ENCODE data around the gene RREB1.
A peak's percentile ranks its signal among the peaks of the same experiment; 100 is the strongest.

The RREB1 gene

DNA sequence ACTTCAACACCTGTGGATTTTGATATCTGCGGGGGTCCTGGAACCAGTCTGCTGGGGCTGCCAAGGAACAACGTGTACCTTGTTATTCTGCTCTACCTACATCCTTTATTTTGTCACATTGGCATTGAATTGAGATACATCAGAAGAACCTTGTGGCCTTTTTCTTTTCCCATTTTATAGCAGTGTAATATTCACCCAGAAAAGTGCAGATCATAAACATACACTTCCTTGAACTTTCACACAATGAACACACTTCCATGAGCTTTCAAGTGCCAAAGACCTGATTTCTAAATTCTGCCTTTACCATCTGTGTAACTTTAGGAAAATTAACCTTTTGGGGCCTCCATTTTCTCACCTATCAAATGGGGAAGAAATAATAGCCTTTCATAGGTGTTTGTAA lies 29.9 kb upstream of the RREB1 start:
- Histone ChIP-seq H3K27me3 (replicated peaks; ENCODE audit: control insufficient read depth, insufficient read depth, low read length) (no peaks in the 10 kb centered on the region), H3K4me3 (ENCODE audit: low read length) (no peak overlapping the region), H3K36me3 (ENCODE audit: control insufficient read depth, insufficient read depth, low read length, severe bottlenecking) (no peaks in the 10 kb centered on the region), H3K9ac (ENCODE audit: low read length) (no peak overlapping the region), H3K9me3 (ENCODE audit: control insufficient read depth, low read length) (no peaks in the 10 kb centered on the region), H3K4me1 (ENCODE audit: control insufficient read depth, insufficient read depth, low read length) (peaks cover 3% of the 10 kb centered on the region)
- no peak for DNase-seq (ENCODE audit: low read depth)

DNA sequence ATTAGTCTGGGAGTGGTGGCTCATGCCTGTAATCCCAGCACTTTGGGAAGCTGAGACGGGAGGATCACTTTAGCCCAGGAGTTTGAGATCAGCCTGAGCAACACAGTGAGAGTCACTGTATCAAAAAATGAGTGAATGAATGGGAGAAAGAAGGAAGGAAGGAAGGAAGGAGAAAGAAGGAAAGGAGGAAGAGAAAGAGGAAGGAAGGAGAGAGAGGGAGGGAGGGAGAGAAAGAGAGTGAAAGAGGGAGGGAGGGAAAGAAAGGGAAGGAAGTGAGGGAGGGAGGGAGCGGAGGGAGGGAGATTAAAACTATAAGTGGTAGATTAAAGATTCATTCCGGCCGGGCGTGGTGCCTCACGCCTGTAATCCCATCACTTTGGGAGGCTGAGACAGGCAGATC lies 28.9 kb upstream of the RREB1 start:
- no peaks in the 10 kb centered on the region for H3K9me3 ChIP-seq (ENCODE audit: control insufficient read depth, low read length)
- H3K4me3 ChIP-seq (ENCODE audit: low read length) = no peak overlapping the region
- no peaks in the 10 kb centered on the region for H3K27me3 ChIP-seq (replicated peaks; ENCODE audit: control insufficient read depth, insufficient read depth, low read length)
- no peaks in the 10 kb centered on the region for H3K36me3 ChIP-seq (ENCODE audit: control insufficient read depth, insufficient read depth, low read length, severe bottlenecking)
- no peak overlapping the region for H3K9ac ChIP-seq (ENCODE audit: low read length)
- H3K4me1 ChIP-seq (ENCODE audit: control insufficient read depth, insufficient read depth, low read length) = peaks cover 3% of the 10 kb centered on the region
- DNase-seq (ENCODE audit: low read depth) = no peak

DNA sequence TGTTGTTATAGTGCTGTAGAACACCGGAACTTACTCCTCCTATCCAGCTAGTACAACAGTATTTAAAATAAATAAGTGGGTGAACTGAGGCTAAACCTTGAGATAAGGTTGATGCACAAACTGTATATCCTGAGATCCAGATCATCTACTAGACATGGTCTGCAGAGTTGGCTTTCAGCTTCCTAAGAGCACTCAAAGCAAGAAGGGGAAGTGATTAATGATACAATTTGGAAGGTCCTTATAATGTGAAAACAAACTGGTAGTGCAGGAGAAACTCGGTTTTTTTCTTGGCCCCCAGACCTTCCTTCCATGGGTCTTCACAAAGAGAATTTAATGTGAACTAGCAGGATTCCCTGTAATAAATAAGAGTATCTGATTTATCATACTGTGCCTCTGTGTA lies 27.4 kb upstream of the RREB1 start:
- Histone ChIP-seq H3K4me3 (ENCODE audit: low read length) (no peak overlapping the region), H3K9ac (ENCODE audit: low read length) (no peak overlapping the region), H3K9me3 (ENCODE audit: control insufficient read depth, low read length) (no peaks in the 10 kb centered on the region), H3K27me3 (replicated peaks; ENCODE audit: control insufficient read depth, insufficient read depth, low read length) (no peaks in the 10 kb centered on the region), H3K4me1 (ENCODE audit: control insufficient read depth, insufficient read depth, low read length) (peaks cover 3% of the 10 kb centered on the region), H3K36me3 (ENCODE audit: control insufficient read depth, insufficient read depth, low read length, severe bottlenecking) (no peaks in the 10 kb centered on the region)
- no peak for DNase-seq (ENCODE audit: low read depth)

DNA sequence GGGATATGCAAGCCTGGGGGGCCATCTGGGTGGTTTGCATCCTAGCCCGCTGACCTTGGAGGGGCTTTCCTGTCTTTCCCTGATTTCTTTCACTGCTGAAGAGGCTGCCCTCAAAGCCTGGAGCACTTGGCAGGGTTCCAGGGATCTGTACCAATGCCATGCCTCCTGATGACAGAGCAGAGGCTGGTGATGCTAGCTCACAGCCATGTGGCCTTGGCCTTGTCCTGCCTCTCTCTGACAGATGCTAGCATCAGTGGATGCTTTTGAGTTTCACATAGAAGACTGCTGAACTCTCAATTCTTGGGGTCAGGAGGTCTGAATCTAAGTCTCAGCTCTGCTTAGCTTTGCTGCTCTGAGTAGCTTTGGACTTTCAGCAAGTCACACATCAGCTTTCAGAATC lies 21.9 kb upstream of the RREB1 start:
- no peaks in the 10 kb centered on the region for H3K27me3 ChIP-seq (replicated peaks; ENCODE audit: control insufficient read depth, insufficient read depth, low read length)

DNA sequence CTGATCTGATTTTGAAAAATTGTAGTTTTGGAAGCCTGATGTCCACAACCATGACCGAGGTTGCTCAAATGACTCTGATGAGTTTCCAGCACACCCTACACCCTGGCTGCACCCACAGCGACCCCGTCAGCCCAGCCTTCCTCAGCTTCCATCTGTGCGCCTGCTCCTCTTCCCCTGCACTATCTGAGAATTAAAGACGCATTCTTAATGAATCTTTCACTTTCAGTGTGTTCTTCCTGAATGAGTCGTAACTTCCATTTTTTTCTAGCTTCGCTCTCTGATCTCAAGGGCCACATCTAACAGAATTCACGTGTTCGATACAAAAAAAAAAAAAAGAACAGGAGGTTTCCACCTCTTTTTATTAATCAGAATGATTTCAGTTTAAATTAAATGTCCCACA lies 21.3 kb upstream of the RREB1 start:
- DNase-seq (ENCODE audit: low read depth) = no peak

More for the DNA sequence above, 21.9 kb upstream of the RREB1 start:
- Histone ChIP-seq H3K36me3 (ENCODE audit: control insufficient read depth, insufficient read depth, low read length, severe bottlenecking) (no peaks in the 10 kb centered on the region), H3K9ac (ENCODE audit: low read length) (peak overlapping the region; percentile 72), H3K4me1 (ENCODE audit: control insufficient read depth, insufficient read depth, low read length) (peaks cover 17% of the 10 kb centered on the region), H3K9me3 (ENCODE audit: control insufficient read depth, low read length) (no peaks in the 10 kb centered on the region), H3K4me3 (ENCODE audit: low read length) (no peak overlapping the region)
- DNase-seq (ENCODE audit: low read depth) = no peak

DNA sequence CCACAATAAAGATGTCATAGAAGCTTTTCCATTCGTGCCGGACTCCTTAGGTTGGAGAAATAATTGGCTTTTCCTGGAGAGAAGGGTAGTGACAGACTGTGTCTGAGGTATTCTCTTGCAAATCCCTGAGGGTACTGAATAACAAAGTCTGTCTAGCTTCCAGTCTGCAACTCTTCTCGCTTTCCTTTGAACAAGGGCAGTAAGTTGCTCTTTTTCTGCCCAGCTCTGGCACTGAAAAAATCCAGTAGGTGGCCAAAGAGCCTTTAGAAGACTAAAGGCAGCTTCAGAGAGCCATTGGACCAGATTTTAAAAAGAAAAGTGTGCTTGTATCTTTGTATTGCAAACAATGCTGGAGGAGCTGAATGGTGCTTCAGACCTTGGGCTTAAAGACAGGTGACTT lies 20.7 kb upstream of the RREB1 start:
- Histone ChIP-seq H3K4me3 (ENCODE audit: low read length) (peak overlapping the region; percentile 81), H3K27me3 (replicated peaks; ENCODE audit: control insufficient read depth, insufficient read depth, low read length) (no peaks in the 10 kb centered on the region)
- no peak for DNase-seq (ENCODE audit: low read depth)

More for the DNA sequence above, 21.3 kb upstream of the RREB1 start:
- Histone ChIP-seq H3K27me3 (replicated peaks; ENCODE audit: control insufficient read depth, insufficient read depth, low read length) (no peaks in the 10 kb centered on the region), H3K9me3 (ENCODE audit: control insufficient read depth, low read length) (no peaks in the 10 kb centered on the region), H3K36me3 (ENCODE audit: control insufficient read depth, insufficient read depth, low read length, severe bottlenecking) (no peaks in the 10 kb centered on the region), H3K4me3 (ENCODE audit: low read length) (peak overlapping the region; percentile 81), H3K9ac (ENCODE audit: low read length) (peak overlapping the region; percentile 72), H3K4me1 (ENCODE audit: control insufficient read depth, insufficient read depth, low read length) (peaks cover 17% of the 10 kb centered on the region)

DNA sequence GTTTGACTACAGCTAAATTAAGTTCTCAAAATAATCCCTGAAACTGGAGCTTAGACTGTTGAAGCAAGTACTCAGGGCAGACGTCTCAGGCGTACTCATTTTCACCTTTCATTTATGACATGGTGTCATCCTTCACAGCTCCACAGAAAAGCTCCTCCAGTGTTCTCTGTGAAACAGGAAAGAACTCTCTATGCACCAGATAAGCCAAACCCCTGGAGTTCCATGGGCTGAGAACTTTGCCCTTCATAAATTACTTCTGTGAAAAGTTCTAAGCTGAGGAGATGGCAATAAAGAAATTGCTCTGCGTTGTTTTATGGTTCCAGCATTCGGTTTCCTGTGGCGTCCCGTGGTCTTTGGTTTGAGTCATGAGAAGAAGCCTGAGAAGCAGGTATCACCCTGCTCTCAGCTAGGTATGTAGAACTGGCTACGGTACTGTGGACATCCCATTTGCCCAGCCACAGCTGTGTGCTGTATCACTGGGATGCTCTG lies 20.2 kb upstream of the RREB1 start:
- peak overlapping the region; percentile 72 for H3K9ac ChIP-seq (ENCODE audit: low read length)
- no peak for DNase-seq (ENCODE audit: low read depth)
- peak overlapping the region; percentile 81 for H3K4me3 ChIP-seq (ENCODE audit: low read length)
- H3K27me3 ChIP-seq (replicated peaks; ENCODE audit: control insufficient read depth, insufficient read depth, low read length) = no peaks in the 10 kb centered on the region
- peaks cover 17% of the 10 kb centered on the region for H3K4me1 ChIP-seq (ENCODE audit: control insufficient read depth, insufficient read depth, low read length)
- H3K9me3 ChIP-seq (ENCODE audit: control insufficient read depth, low read length) = no peaks in the 10 kb centered on the region
- no peaks in the 10 kb centered on the region for H3K36me3 ChIP-seq (ENCODE audit: control insufficient read depth, insufficient read depth, low read length, severe bottlenecking)

More for the DNA sequence above, 20.7 kb upstream of the RREB1 start:
- Histone ChIP-seq H3K9ac (ENCODE audit: low read length) (peak overlapping the region; percentile 72), H3K9me3 (ENCODE audit: control insufficient read depth, low read length) (no peaks in the 10 kb centered on the region), H3K4me1 (ENCODE audit: control insufficient read depth, insufficient read depth, low read length) (peaks cover 17% of the 10 kb centered on the region), H3K36me3 (ENCODE audit: control insufficient read depth, insufficient read depth, low read length, severe bottlenecking) (no peaks in the 10 kb centered on the region)

DNA sequence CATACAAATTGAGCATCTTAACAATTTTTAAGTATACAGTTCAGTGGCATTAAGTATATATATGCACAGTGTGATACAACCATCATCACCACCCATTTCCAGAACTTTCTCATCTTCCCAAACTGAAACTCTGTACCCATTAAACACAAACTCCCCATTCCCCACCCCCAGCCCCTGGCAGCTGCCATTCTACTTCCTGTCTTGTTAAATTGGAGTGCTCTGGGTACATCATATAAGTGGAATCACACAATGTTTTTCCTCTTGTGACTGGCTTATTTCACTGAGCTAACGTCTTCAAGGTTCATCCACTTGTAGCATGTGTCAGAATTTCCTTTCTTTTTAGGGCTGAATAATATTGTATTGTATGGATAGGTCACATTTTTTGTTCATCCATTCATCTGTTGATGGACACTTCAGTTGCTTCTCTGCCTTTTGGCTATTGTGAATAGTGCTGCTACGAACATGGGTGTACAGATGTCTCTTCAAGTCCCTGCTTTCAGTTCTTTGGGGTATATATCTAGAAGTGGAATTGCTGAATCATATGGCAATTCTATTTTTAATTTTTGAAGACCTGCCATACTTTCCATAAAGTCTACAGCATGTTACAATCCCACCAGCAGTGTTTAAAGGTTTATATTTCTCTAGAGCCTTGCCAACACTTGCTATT lies 19.6 kb upstream of the RREB1 start:
- H3K27me3 ChIP-seq (replicated peaks; ENCODE audit: control insufficient read depth, insufficient read depth, low read length) = no peaks in the 10 kb centered on the region
- no peak overlapping the region for H3K4me3 ChIP-seq (ENCODE audit: low read length)
- H3K36me3 ChIP-seq (ENCODE audit: control insufficient read depth, insufficient read depth, low read length, severe bottlenecking) = no peaks in the 10 kb centered on the region
- no peak overlapping the region for H3K9ac ChIP-seq (ENCODE audit: low read length)
- no peaks in the 10 kb centered on the region for H3K9me3 ChIP-seq (ENCODE audit: control insufficient read depth, low read length)
- no peak for DNase-seq (ENCODE audit: low read depth)
- peaks cover 17% of the 10 kb centered on the region for H3K4me1 ChIP-seq (ENCODE audit: control insufficient read depth, insufficient read depth, low read length)

DNA sequence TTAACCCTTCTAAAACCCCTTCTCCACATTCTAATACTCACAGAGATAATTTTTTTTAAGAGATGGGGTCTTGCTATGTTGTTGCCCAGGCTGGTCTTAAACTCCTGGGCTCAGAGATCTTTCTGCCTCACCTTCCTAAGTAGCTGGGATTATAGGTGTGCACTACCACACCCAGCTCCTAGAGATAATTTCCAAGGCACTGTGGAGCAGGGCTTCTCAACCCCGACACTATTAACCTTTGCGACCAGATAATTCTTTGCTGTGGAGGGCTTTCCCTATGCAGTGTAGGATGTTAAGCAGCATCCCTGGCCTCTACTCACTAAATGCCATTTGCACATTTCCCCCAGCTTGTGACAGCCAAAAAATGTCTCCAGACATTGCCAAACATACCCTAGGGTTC lies 8.8 kb upstream of the RREB1 start:
- Histone ChIP-seq H3K27me3 (replicated peaks; ENCODE audit: control insufficient read depth, insufficient read depth, low read length) (peaks cover 3% of the 10 kb centered on the region), H3K36me3 (ENCODE audit: control insufficient read depth, insufficient read depth, low read length, severe bottlenecking) (no peaks in the 10 kb centered on the region), H3K9me3 (ENCODE audit: control insufficient read depth, low read length) (no peaks in the 10 kb centered on the region), H3K4me1 (ENCODE audit: control insufficient read depth, insufficient read depth, low read length) (no peaks in the 10 kb centered on the region), H3K4me3 (ENCODE audit: low read length) (no peak overlapping the region), H3K9ac (ENCODE audit: low read length) (no peak overlapping the region)
- DNase-seq (ENCODE audit: low read depth) = no peak

DNA sequence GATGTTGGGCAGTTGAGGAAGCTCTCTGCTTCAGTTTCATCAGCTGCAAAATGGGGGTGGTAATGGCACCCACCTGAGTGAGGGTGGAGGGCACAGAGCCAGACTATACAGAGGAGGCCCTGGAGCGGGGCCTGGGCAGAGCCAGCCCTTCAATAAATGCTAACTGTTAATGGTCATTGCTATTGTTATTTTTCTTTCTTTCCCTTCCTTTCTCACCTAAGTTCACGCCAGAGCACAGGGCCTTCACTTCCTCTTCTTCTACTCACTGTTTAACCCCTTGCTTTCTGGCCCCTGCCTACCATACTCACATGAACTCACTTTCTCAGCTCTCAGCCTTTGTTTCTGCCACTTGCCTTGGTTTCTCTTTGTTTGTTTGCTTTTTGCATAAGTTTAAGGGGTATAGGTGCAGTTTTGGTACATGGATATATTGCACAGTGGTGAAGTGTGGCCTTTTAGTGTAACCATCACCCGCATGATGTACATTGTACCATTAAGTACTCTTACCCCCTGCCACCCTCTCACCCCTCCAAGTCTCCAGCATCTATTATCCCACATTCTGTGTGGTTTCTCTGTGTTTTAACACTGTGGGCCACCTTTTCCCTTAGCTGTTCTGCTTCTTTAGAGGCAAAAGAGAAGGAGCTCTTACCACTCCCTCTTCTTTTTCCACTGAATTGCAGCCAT lies 7.5 kb upstream of the RREB1 start:
- Histone ChIP-seq H3K4me3 (ENCODE audit: low read length) (no peak overlapping the region), H3K4me1 (ENCODE audit: control insufficient read depth, insufficient read depth, low read length) (no peaks in the 10 kb centered on the region), H3K9ac (ENCODE audit: low read length) (no peak overlapping the region), H3K36me3 (ENCODE audit: control insufficient read depth, insufficient read depth, low read length, severe bottlenecking) (no peaks in the 10 kb centered on the region), H3K27me3 (replicated peaks; ENCODE audit: control insufficient read depth, insufficient read depth, low read length) (peaks cover 3% of the 10 kb centered on the region), H3K9me3 (ENCODE audit: control insufficient read depth, low read length) (no peaks in the 10 kb centered on the region)
- no peak for DNase-seq (ENCODE audit: low read depth)

DNA sequence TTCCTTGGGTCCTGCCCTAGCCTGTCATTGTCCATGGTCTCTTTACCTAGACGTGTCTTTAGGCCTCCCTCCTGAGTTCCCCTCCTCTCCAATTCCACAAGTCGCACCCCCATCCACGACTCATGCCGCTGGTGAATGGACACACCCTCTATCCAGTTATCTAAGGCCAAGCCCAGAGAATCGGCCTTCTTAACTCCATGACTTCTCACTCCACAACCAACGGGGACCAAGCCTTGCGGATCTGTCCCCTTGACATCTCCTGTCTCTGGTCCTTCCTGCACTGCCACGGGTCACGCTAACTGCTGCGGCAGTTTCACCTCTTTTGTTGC lies 7.0 kb upstream of the RREB1 start:
- Histone ChIP-seq H3K4me1 (ENCODE audit: control insufficient read depth, insufficient read depth, low read length) (no peaks in the 10 kb centered on the region), H3K4me3 (ENCODE audit: low read length) (no peak overlapping the region), H3K9ac (ENCODE audit: low read length) (no peak overlapping the region), H3K36me3 (ENCODE audit: control insufficient read depth, insufficient read depth, low read length, severe bottlenecking) (no peaks in the 10 kb centered on the region), H3K9me3 (ENCODE audit: control insufficient read depth, low read length) (no peaks in the 10 kb centered on the region), H3K27me3 (replicated peaks; ENCODE audit: control insufficient read depth, insufficient read depth, low read length) (peaks cover 3% of the 10 kb centered on the region)
- DNase-seq (ENCODE audit: low read depth) = no peak

All from adipocyte (in vitro differentiated cells).